A172 (cell line): Measurements from ENCODE around the gene LRWD1. TPM values are rescaled to one million over a fixed set of nuclear protein-coding genes. Genes with fewer than 3 reads are reported as not detected.
"Not testable (repeated sequence)": the region's sequence is repeated elsewhere in the genome, so short reads cannot be mapped to it uniquely, and the experiment has no call there.

Source experiments
- DNase-seq: peaks from one replicate; pipeline ENCODE4 v3.0.0-alpha.2; 2015; ENCODE audit warnings: low spot score
- total RNA-seq: library from RNA; depleted of rRNA; stranded (reverse); fragments of >200 nt; shearing (Covaris generic); gene quantifications from 2 replicates; pipeline ENCODE4 v1.2.3, GENCODE V29; 2014

LRWD1 gene
- total RNA-seq, 1 experiment from 2014 or later = 52.0 TPM

- DNase-seq = not testable (repeated sequence)
Observed at GRCh38 chr7:102494473-102495149, 29.8 kb downstream of the LRWD1 start.

GRCh38 chr7:102496861-102497260 is 32.1 kb downstream of the LRWD1 start:
- not testable (repeated sequence) for DNase-seq

- not testable (repeated sequence) for DNase-seq
Observed at GRCh38 chr7:102497308-102497707, 32.5 kb downstream of the LRWD1 start.

- DNase-seq = not testable (repeated sequence)
Observed at GRCh38 chr7:102498321-102498720, 33.5 kb downstream of the LRWD1 start.

- not testable (repeated sequence) for DNase-seq
Observed at GRCh38 chr7:102503141-102503540, 38.4 kb downstream of the LRWD1 start.

- not testable (repeated sequence) for DNase-seq
Observed at GRCh38 chr7:102505298-102506185, 40.8 kb downstream of the LRWD1 start.

- not testable (repeated sequence) for DNase-seq
Observed at GRCh38 chr7:102507410-102508088, 42.8 kb downstream of the LRWD1 start.

- DNase-seq = not testable (repeated sequence)
Observed at GRCh38 chr7:102510575-102510974, 45.8 kb downstream of the LRWD1 start.

GRCh38 chr7:102511860-102512522 is 47.2 kb downstream of the LRWD1 start:
- not testable (repeated sequence) for DNase-seq

- DNase-seq = peak; percentile 56
Observed at GRCh38 chr7:102512642-102513221, 47.9 kb downstream of the LRWD1 start.

- DNase-seq = not testable (repeated sequence)
Observed at GRCh38 chr7:102514881-102515721, 50.3 kb downstream of the LRWD1 start.

GRCh38 chr7:102515889-102516288 is 51.1 kb downstream of the LRWD1 start:
- not testable (repeated sequence) for DNase-seq

GRCh38 chr7:102516951-102517350 is 52.2 kb downstream of the LRWD1 start:
- DNase-seq = not testable (repeated sequence)

- DNase-seq = not testable (repeated sequence)
Observed at GRCh38 chr7:102517550-102518147, 52.9 kb downstream of the LRWD1 start, which contains the start of gene RASA4B. TSS of gene RASA4B (minus strand) at chr7:102517777. CDS start at chr7:102517710, 67 bp downstream.

GRCh38 chr7:102520797-102521196 is 56.0 kb downstream of the LRWD1 start:
- not testable (repeated sequence) for DNase-seq
